Measurements from ENCODE around the gene NRROS.

The NRROS gene

GRCh38 chr3:196641333-196642054 lies 2.0 kb downstream of the NRROS start:
- DNase-seq (ENCODE audit: low read depth) = peak; percentile 70
- peak overlapping the region; percentile 100 for H3K4me3 ChIP-seq (ENCODE audit: low read depth, low read length)
- TF ChIP-seq MYC (IDR thresholded peaks at IDR 0.05; ENCODE audit: low read depth, low read length) (no peak), CTCF (IDR thresholded peaks at IDR 0.05; ENCODE audit: low read depth, low read length) (no peak), POLR2A (IDR thresholded peaks at IDR 0.05; ENCODE audit: extremely low read depth, insufficient read length) (peak; percentile 9), MAX (IDR thresholded peaks at IDR 0.05; ENCODE audit: low read depth, low read length) (no peak; the same call in 1 of the 2 replicates)

- peak overlapping the region; percentile 100 for H3K4me3 ChIP-seq (ENCODE audit: low read depth, low read length)
- TF ChIP-seq MYC (IDR thresholded peaks at IDR 0.05; ENCODE audit: low read depth, low read length) = no peak
- TF ChIP-seq MAX (IDR thresholded peaks at IDR 0.05; ENCODE audit: low read depth, low read length) = no peak
- TF ChIP-seq CTCF (IDR thresholded peaks at IDR 0.05; ENCODE audit: low read depth, low read length) = no peak
- no peak for TF ChIP-seq POLR2A (IDR thresholded peaks at IDR 0.05; ENCODE audit: extremely low read depth, insufficient read length)
- DNase-seq (ENCODE audit: low read depth) = peak; percentile 64
Observed at GRCh38 chr3:196642434-196642833, 2.9 kb downstream of the NRROS start.

GRCh38 chr3:196643201-196643749 lies 3.8 kb downstream of the NRROS start:
- peak; percentile 95 for TF ChIP-seq MYC (IDR thresholded peaks at IDR 0.05; ENCODE audit: low read depth, low read length)
- TF ChIP-seq CTCF (IDR thresholded peaks at IDR 0.05; ENCODE audit: low read depth, low read length) = no peak
- peak; percentile 73 for TF ChIP-seq POLR2A (IDR thresholded peaks at IDR 0.05; ENCODE audit: extremely low read depth, insufficient read length)
- peak; percentile 98 for TF ChIP-seq MAX (IDR thresholded peaks at IDR 0.05; ENCODE audit: low read depth, low read length)
- peak overlapping the region; percentile 100 for H3K4me3 ChIP-seq (ENCODE audit: low read depth, low read length)
- DNase-seq (ENCODE audit: low read depth) = peak; percentile 93

GRCh38 chr3:196643761-196644160 lies 4.3 kb downstream of the NRROS start:
- DNase-seq (ENCODE audit: low read depth) = no peak
- TF ChIP-seq MYC (IDR thresholded peaks at IDR 0.05; ENCODE audit: low read depth, low read length) (no peak), POLR2A (IDR thresholded peaks at IDR 0.05; ENCODE audit: extremely low read depth, insufficient read length) (no peak), MAX (IDR thresholded peaks at IDR 0.05; ENCODE audit: low read depth, low read length) (no peak), CTCF (IDR thresholded peaks at IDR 0.05; ENCODE audit: low read depth, low read length) (no peak)
- H3K4me3 ChIP-seq (ENCODE audit: low read depth, low read length) = peak overlapping the region; percentile 100

DNA sequence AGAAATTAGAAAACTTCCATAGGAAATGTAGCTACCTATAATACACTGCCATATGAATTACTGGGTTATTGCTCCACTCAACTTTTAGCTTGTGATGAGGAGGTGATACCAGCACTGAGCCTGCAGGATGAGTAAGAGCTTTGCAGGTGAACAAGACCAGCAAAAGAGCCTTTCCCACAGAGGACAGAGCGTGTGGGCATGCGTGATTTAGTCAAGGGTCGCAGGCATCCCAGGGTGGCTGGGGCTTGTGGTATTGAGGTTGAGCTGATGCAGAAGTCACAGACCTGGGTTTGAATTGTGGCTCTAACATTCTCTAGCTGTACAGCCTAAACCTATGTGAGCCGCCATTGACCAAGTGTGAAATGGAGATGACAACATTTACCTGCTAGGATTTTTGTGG lies 5.6 kb downstream of the NRROS start:
- peak; percentile 48 for DNase-seq (ENCODE audit: low read depth)
- no peak for TF ChIP-seq MAX (IDR thresholded peaks at IDR 0.05; ENCODE audit: low read depth, low read length)
- no peak for TF ChIP-seq POLR2A (IDR thresholded peaks at IDR 0.05; ENCODE audit: extremely low read depth, insufficient read length)
- TF ChIP-seq CTCF (IDR thresholded peaks at IDR 0.05; ENCODE audit: low read depth, low read length) = no peak
- TF ChIP-seq MYC (IDR thresholded peaks at IDR 0.05; ENCODE audit: low read depth, low read length) = no peak
- H3K4me3 ChIP-seq (ENCODE audit: low read depth, low read length) = peak overlapping the region; percentile 29

Data from NB4 (cell line).